GM12864 (cell line): ENCODE data around the gene SFRP4.
"Not testable (repeated sequence)": the region's sequence is repeated elsewhere in the genome, so short reads cannot be mapped to it uniquely, and the experiment has no call there.

ENCODE experiments used
- DNase-seq: peaks from one replicate; pipeline ENCODE4 v3.0.0-alpha.2; 2011; ENCODE audit warnings: low read depth
- H3K4me3 ChIP-seq: 2 replicates; pipeline ENCODE4 v1.5.1; 2011; ENCODE audit warnings: mild to moderate bottlenecking, low read depth, low read length, control low read depth
- TF ChIP-seq, protein P1 (sequence below): IDR thresholded peaks from 2 replicates; pipeline ENCODE4 v1.5.1; 2011; ENCODE audit warnings: low read depth, mild to moderate bottlenecking, moderate library complexity, low read length, control low read depth, inconsistent platforms; ENCODE audit errors: missing control alignments

Gene SFRP4

DNA sequence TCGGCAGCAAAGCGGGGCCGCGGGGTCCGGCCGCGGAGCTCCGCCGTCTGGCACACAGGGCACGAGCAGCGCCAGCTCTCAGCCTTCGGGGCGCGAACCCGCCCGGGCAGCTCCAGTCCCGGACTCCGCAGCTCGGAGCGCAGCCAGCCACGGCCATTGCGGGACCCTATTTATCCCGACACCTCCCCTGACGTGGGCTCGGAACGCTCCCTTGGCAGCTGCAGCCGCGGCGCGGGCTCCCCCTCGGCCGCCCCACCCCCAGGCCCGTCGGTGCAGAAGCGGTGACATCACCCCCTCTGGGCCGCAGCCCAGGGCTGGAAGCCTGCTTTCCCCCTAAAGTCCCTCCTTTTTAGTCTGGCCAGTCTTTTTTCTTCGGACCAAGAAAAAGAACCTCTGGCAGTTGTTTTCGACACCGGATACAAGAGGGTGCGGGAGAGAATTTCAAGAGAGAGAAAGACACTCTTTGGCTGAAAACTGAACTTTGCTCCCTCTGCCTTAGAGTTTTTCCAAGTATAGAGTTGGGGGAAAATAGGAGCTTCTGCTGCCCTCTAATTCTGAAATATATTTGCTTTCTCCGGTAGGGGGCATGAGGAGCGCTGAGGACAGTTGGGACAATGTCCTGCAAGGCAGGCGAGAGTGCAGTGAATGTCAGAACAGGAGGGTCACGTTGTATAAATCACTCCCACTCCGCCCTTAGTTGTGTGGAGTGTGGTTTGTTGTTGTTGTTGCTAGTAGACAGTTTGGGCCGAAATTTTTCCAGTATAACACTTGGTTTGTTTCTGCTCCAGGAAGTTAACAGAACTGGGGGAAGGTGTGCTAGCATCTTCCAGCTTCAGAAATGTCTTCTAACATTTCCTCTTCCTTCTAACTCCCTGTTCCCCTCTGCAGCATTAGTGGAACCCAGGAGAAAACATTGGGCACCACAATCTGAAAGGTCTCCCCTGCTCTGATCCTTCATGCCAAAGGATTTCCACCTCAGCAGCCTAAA is at the start of gene SFRP4:
Gene SFRP4 (minus strand): TSS at position 145 of the 988 bp plus-strand sequence. CDS start 280 bp downstream, outside the sequence.
- TF ChIP-seq, protein P1, sequence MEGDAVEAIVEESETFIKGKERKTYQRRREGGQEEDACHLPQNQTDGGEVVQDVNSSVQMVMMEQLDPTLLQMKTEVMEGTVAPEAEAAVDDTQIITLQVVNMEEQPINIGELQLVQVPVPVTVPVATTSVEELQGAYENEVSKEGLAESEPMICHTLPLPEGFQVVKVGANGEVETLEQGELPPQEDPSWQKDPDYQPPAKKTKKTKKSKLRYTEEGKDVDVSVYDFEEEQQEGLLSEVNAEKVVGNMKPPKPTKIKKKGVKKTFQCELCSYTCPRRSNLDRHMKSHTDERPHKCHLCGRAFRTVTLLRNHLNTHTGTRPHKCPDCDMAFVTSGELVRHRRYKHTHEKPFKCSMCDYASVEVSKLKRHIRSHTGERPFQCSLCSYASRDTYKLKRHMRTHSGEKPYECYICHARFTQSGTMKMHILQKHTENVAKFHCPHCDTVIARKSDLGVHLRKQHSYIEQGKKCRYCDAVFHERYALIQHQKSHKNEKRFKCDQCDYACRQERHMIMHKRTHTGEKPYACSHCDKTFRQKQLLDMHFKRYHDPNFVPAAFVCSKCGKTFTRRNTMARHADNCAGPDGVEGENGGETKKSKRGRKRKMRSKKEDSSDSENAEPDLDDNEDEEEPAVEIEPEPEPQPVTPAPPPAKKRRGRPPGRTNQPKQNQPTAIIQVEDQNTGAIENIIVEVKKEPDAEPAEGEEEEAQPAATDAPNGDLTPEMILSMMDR = peak; percentile 72
- H3K4me3 ChIP-seq = peak within 1 kb of the TSS; percentile 24; the same call in 1 of the 2 replicates
- DNase-seq = no peak

DNA sequence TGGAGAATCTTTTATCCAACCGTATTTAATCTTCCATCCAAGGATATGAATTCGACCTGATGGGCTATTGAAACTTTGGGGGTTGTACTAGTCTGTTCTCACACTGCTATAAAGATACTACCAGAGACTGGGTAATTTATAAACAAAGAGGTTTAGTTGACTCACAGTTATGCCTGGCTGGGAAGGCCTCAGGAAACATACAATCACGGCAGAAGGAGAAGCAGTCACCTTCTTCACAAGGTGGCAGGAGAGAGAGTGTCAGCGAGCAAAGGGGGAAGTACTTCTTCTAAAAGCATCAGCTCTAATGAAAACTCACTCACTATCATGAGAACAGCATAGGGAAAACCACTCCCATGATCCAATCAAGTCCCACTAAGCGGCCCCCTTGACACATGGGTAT is 47.6 kb upstream of the SFRP4 start:
- TF ChIP-seq, protein P1 = no peak
- DNase-seq = no peak
- no peak overlapping the region for H3K4me3 ChIP-seq

DNA sequence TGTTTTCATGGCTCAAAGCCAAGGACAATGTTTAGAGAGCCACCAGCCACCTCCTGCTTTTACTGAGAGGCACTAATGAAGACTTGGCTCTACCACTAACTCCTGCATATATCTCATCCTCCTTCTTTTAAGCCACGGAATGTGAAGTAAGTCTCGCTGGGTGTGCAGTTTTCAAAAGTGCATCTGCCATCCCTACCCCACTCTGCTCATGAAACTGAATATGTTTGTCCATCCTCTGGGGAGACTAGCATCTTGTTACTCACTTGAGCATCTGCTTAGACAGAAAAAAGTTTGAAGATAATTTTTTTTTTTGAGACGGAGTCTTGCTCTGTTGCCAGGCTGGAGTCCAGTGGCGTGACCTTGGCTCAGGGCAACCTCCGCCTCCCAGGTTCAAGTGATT is 44.6 kb upstream of the SFRP4 start:
- TF ChIP-seq, protein P1 = no peak

DNA sequence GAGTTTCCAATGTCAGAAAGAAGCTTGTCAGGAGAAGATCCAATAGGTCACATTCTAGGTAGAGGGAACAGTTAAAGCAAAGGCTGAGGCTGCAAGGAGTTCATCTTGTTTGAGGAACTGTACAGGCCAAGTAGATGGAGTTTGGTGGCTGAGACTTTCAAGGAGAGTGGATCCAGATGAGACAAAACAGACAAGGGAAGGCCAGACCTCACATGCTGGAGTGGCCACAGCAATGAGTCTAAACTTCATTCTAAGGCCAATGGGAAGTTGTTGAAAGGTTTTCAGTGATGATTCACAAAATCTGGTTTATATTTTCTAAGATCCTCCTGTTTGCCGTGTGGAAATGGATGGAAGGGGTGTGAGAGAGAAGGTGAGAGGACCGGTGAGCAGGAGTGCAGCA is 43.9 kb upstream of the SFRP4 start:
- TF ChIP-seq, protein P1 = no peak

More for the DNA sequence above, 44.6 kb upstream of the SFRP4 start:
- no peak for DNase-seq
- no peak overlapping the region for H3K4me3 ChIP-seq

DNA sequence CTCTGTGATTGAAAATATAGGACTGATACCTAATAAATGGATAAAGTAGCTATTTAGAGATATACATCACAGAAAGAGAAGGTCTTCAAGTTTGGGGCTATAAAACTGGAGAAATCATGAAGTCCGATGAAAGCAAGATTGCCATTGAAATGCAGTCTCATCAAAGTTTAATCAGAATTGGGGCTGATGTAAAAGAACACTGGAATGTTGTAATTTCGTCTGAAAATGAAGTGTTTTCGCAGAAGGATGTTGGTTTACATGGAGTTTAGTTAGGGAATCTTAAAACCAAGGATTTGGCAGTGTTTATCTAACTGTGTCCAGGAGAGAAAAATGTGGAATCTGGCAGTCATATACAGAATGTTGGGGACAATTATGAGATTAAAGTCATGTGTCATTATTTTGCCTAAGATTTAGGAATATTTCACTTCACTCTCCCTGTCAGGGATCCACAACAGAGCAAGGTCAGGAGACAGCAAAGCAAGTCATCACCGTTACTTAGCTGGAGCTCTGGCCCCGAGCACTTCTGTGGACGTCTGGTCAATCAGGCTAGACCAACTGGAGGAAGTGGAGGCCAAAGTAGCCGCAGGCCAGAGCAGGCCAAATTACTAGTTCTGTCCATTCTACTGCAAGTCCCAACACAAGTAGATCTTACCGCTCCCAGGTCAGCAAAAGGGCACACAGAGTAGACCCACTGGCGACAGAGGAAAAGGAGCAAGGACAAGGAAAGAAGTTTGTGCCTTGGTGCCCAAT is 40.8 kb upstream of the SFRP4 start:
- DNase-seq = no peak
- TF ChIP-seq, protein P1 = no peak
- no peak overlapping the region for H3K4me3 ChIP-seq

More for the DNA sequence above, 43.9 kb upstream of the SFRP4 start:
- DNase-seq = no peak
- no peak overlapping the region for H3K4me3 ChIP-seq

DNA sequence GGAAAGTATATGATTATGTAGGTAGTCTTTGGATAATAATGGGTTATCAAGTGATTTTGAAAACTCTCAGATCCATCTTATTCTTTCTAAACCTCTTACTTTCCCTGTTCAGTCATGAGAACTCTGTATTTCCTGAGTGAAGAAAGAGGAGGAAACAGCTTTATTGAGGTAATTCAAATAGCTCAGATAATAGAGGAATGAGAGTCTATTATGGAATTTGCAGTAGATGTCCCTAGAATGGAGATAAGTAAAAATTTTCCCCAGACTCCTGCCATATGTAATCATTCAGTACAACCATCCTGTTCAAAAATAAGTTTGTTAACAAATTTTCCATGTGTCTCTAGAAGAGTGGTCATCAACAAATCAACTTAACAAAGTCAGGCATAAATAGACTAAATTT is 40.2 kb upstream of the SFRP4 start:
- no peak overlapping the region for H3K4me3 ChIP-seq
- TF ChIP-seq, protein P1 = no peak
- DNase-seq = no peak

DNA sequence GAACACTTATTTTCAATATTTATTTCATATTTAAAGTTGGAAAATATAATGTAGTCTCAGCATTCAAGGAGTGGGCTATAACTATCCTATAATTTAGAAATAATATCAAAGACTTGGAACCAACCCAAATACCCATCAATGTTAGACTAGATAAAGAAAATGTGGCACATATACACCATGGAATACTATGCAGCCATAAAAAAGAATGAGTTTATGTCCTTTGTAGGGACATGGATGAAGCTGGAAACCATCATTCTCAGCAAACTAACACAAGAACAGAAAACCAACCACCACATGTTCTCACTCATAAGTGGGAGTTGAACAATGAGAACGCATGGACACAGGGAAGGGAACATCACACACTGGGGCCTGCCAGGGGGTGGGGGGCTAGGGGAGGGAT is 37.6 kb upstream of the SFRP4 start:
- not testable (repeated sequence) for DNase-seq, H3K4me3 ChIP-seq
